Activated CD4-positive, alpha-beta T cell treated with anti-CD3 and anti-CD28 coated beads, Interleukin-2, amount 50 U/mL, for 24 hours (primary cell): ENCODE data around the gene MEPCE.
"Not testable (repeated sequence)": the region's sequence is repeated elsewhere in the genome, so short reads cannot be mapped to it uniquely, and the experiment has no call there.

Experiments
- DNase-seq, 2 donors: peaks; one replicate each; pipeline ENCODE4 v3.0.0-alpha.2; 2020; ENCODE audit warnings: low read depth in 1 of 2, low spot score in 1 of 2

Gene MEPCE

GRCh38 chr7:100429637-100430492, at the start of gene MEPCE:
Gene MEPCE, plus strand, starts transcription at chr7:100429831. Its CDS starts 188 bp downstream, at chr7:100430019.
- peak; percentile 95 to 98 for DNase-seq

- no peak for DNase-seq
These were observed 49.4 kb upstream of the MEPCE start for GRCh38 chr7:100380196-100380595.

GRCh38 chr7:100381531-100382233, 47.9 kb upstream of the MEPCE start:
- DNase-seq: not testable (repeated sequence)

- DNase-seq: not testable (repeated sequence)
These were observed 47.3 kb upstream of the MEPCE start for GRCh38 chr7:100382234-100382853.

GRCh38 chr7:100384628-100385294, 44.9 kb upstream of the MEPCE start:
- DNase-seq: no peak

- DNase-seq: no peak
These were observed 42.7 kb upstream of the MEPCE start for GRCh38 chr7:100386940-100387339.

- no peak for DNase-seq
These were observed 41.9 kb upstream of the MEPCE start for GRCh38 chr7:100387695-100388094.

- DNase-seq: no peak
These were observed 40.1 kb upstream of the MEPCE start for GRCh38 chr7:100389437-100390088.

GRCh38 chr7:100390286-100391009, 39.2 kb upstream of the MEPCE start:
- DNase-seq: no peak

- no peak for DNase-seq
These were observed 36.3 kb upstream of the MEPCE start for GRCh38 chr7:100393233-100393905.

- DNase-seq: no peak
These were observed 35.6 kb upstream of the MEPCE start for GRCh38 chr7:100394077-100394476.

- peak in 1 of 2 donors; percentile 65 for DNase-seq
These were observed 33.1 kb upstream of the MEPCE start for GRCh38 chr7:100396421-100396982.

- DNase-seq: no peak
These were observed 32.1 kb upstream of the MEPCE start for GRCh38 chr7:100397315-100398081.

GRCh38 chr7:100398239-100398638, 31.4 kb upstream of the MEPCE start:
- no peak for DNase-seq

- no peak for DNase-seq
These were observed 29.6 kb upstream of the MEPCE start for GRCh38 chr7:100400041-100400440.

- DNase-seq: no peak
These were observed 29.0 kb upstream of the MEPCE start for GRCh38 chr7:100400656-100401055.

GRCh38 chr7:100401811-100402210, 27.8 kb upstream of the MEPCE start:
- DNase-seq: no peak

- DNase-seq: no peak
These were observed 27.4 kb upstream of the MEPCE start for GRCh38 chr7:100402241-100402640.
